Panc1 (cell line): ENCODE results near the gene LGR5. TPM values are rescaled to one million over a fixed set of nuclear protein-coding genes. Genes with fewer than 3 reads are reported as not detected.

Source experiments
- ATAC-seq: fragments of 200-7000 bp; cut with Tn5 transposase; 2 replicates; pipeline ENCODE4 v1.9.1; 2020; ENCODE audit warnings: mild to moderate bottlenecking, moderate library complexity
- BruUV-seq: library from RNA; stranded (reverse); fragments of 400-500 nt; replicated peaks from 2 replicates; lab custom pipeline; 2021; lab: Mats Ljungman, UMichigan
- CTCF ChIA-PET: fragments of 300-600 bp; sonication (Branson Sonifier 250); formaldehyde crosslinking; loops from one replicate; lab custom pipeline; 2022; ENCODE audit warnings: antibody characterized with exemption; lab: Charles Lee
- POLR2A ChIA-PET: fragments of 300-600 bp; sonication (Branson Sonifier 250); formaldehyde crosslinking; loops from one replicate; lab custom pipeline; 2022; ENCODE audit warnings: antibody characterized with exemption; lab: Charles Lee
- DNase-seq: peaks from one replicate; pipeline ENCODE4 v3.0.0-alpha.2; 2010; ENCODE audit warnings: low read depth, low spot score
- H3K27ac ChIP-seq: 2 replicates; pipeline ENCODE4 v1.5.1; 2011; ENCODE audit warnings: mild to moderate bottlenecking, low read length, inconsistent platforms
- H3K27me3 ChIP-seq: fragments of 200-500 bp; sonication (Bioruptor generic); 2 replicates; pipeline ENCODE4 v1.6.0; 2014; ENCODE audit warnings: low read length, inconsistent platforms; ENCODE audit not compliant: control insufficient read depth, insufficient read depth
- H3K36me3 ChIP-seq: fragments of 200-500 bp; sonication (Bioruptor generic); 2 replicates; pipeline ENCODE4 v1.5.1; 2014; ENCODE audit warnings: inconsistent platforms, mild to moderate bottlenecking, low read length, moderate library complexity; ENCODE audit not compliant: control insufficient read depth, insufficient read depth
- H3K4me1 ChIP-seq: 2 replicates; pipeline ENCODE4 v1.5.1; 2011; ENCODE audit warnings: inconsistent platforms, mild to moderate bottlenecking, low read length, moderate library complexity; ENCODE audit not compliant: control insufficient read depth, insufficient read depth
- H3K4me3 ChIP-seq, 2 experiments: 2 replicates each; pipeline ENCODE4 v1.5.1; 2011 to 2012; ENCODE audit warnings: low read depth in 2 of 2, low read length in 2 of 2, mild to moderate bottlenecking in 2 of 2, inconsistent platforms in 1 of 2, moderate library complexity in 1 of 2
- H3K9me3 ChIP-seq: fragments of 200-500 bp; sonication (Bioruptor generic); 2 replicates; pipeline ENCODE4 v1.5.1; 2014; ENCODE audit warnings: low read depth, mild to moderate bottlenecking, inconsistent platforms, low read length, moderate library complexity; ENCODE audit not compliant: control insufficient read depth, insufficient read depth
- CTCF ChIP-seq: fragments of 450-650 bp; IDR thresholded peaks from 2 replicates; pipeline ENCODE4 v1.5.1; 2017; ENCODE audit warnings: mild to moderate bottlenecking
- POLR2AphosphoS5 ChIP-seq: IDR thresholded peaks from 2 replicates; pipeline ENCODE4 v1.6.1; 2012; ENCODE audit warnings: mild to moderate bottlenecking, low read depth, low read length, moderate library complexity
- REST ChIP-seq, 2 experiments: IDR thresholded peaks; 2 replicates each; pipeline ENCODE4 v1.6.1; 2011 to 2012; ENCODE audit warnings: low read depth in 2 of 2, control low read depth in 1 of 2, low read length in 1 of 2, mild to moderate bottlenecking in 1 of 2, moderate library complexity in 1 of 2; ENCODE audit not compliant: insufficient read depth in 1 of 2
- SIN3A ChIP-seq: IDR thresholded peaks from 2 replicates; pipeline ENCODE4 v1.6.1; 2012; ENCODE audit warnings: low read depth, mild to moderate bottlenecking, low read length, moderate library complexity, borderline replicate concordance; ENCODE audit not compliant: insufficient read depth
- TCF7L2 ChIP-seq: IDR thresholded peaks from 2 replicates; pipeline ENCODE4 v1.6.1; 2011; ENCODE audit warnings: mild to moderate bottlenecking, low read depth, low read length, inconsistent platforms
- in situ Hi-C: cut with HindIII; loops from 2 replicates; pipeline ENCODE4 v1.10.0; 2016; ENCODE audit warnings: low sequenced_read_pairs, low pct_unique_long_range_greater_than_20kb
- intact Hi-C: fragments of 100-400 bp; cut with micrococcal nuclease; formaldehyde crosslinking; loops from one replicate; pipeline ENCODE4 v1.10.0; 2022; ENCODE audit not compliant: unreplicated experiment
- total RNA-seq: library from RNA; stranded (reverse); gene quantifications from one replicate; pipeline ENCODE4 v1.2.1, GENCODE V29; 2021; ENCODE audit not compliant: unreplicated experiment

LGR5 gene
- total RNA-seq, 1 experiment from 2014 or later, result 1.9 TPM

- TF ChIP-seq TCF7L2 (no peak), POLR2AphosphoS5 (no peak), CTCF (no peak), SIN3A (no peak), REST (IDR thresholded peaks at IDR 0.05; ENCODE audit: insufficient read depth in 1 of 2, low read depth in 2 of 2, low read length in 1 of 2) (no peak)
- Histone ChIP-seq H3K4me1 (no peaks in the 10 kb centered on the region), H3K27me3 (peaks cover 17% of the 10 kb centered on the region), H3K4me3 (no peak overlapping the region), H3K9me3 (no peaks in the 10 kb centered on the region), H3K27ac (no peak overlapping the region), H3K36me3 (no peaks in the 10 kb centered on the region)
- POLR2A ChIA-PET, result no interaction called here
- in situ Hi-C loops, result no loop called here
- CTCF ChIA-PET, result interaction anchor here (0.9 kb wide), 1 partner anchor 32 kb away, joined by 6 read pairs; no protein-coding TSS in a partner anchor
- DNase-seq (no peak), ATAC-seq (no peak)
- no TSS peak for BruUV-seq
- intact Hi-C loops, result no loop called here
These were observed 8.1 kb downstream of the LGR5 start for GRCh38 chr12:71447691-71448132.

GRCh38 chr12:71448150-71448581, 8.6 kb downstream of the LGR5 start:
- H3K4me3 ChIP-seq, result no peak overlapping the region
- no TSS peak for BruUV-seq
- intact Hi-C loops (no loop called here), in situ Hi-C loops (no loop called here)
- H3K27me3 ChIP-seq, result peaks cover 14% of the 10 kb centered on the region
- CTCF ChIA-PET, result no interaction called here
- ATAC-seq, result no peak
- H3K4me1 ChIP-seq, result no peaks in the 10 kb centered on the region
- no peaks in the 10 kb centered on the region for H3K36me3 ChIP-seq
- no peak overlapping the region for H3K27ac ChIP-seq
- no peaks in the 10 kb centered on the region for H3K9me3 ChIP-seq
- POLR2A ChIA-PET, result no interaction called here
- no peak for TF ChIP-seq POLR2AphosphoS5
- no peak for TF ChIP-seq CTCF
- TF ChIP-seq TCF7L2, result no peak
- no peak for TF ChIP-seq REST (IDR thresholded peaks at IDR 0.05; ENCODE audit: insufficient read depth in 1 of 2, low read depth in 2 of 2, low read length in 1 of 2)
- TF ChIP-seq SIN3A, result no peak
- no peak for DNase-seq
